Fibroblast of mammary gland (primary cell): ENCODE data around the gene FAIM2.
A peak's percentile ranks its signal among the peaks of the same experiment; 100 is the strongest.

Experiments
- DNase-seq: peaks from one replicate; pipeline ENCODE4 v3.0.0-alpha.2; 2010; ENCODE audit warnings: low read depth
- H3K4me3 ChIP-seq: 2 replicates; pipeline ENCODE4 v1.5.1; 2011; ENCODE audit warnings: low read depth, mild to moderate bottlenecking, low read length, moderate library complexity; ENCODE audit not compliant: control insufficient read depth
- CTCF ChIP-seq: conservative IDR thresholded peaks from 2 replicates; pipeline ENCODE4 v1.5.1; 2011; ENCODE audit warnings: low read depth, low read length, inconsistent platforms; ENCODE audit not compliant: control insufficient read depth, insufficient read depth

FAIM2 gene

GRCh38 chr12:49924628-49925246 is 21.0 kb upstream of the FAIM2 start:
- TF ChIP-seq CTCF, result no peak
- H3K4me3 ChIP-seq, result no peak overlapping the region
- DNase-seq, result peak; percentile 55

- no peak overlapping the region for H3K4me3 ChIP-seq
- no peak for TF ChIP-seq CTCF
- peak; percentile 17 for DNase-seq
These were observed 20.3 kb upstream of the FAIM2 start for GRCh38 chr12:49923880-49924556.

- no peak overlapping the region for H3K4me3 ChIP-seq
- TF ChIP-seq CTCF, result no peak
- DNase-seq, result no peak
These were observed 19.4 kb upstream of the FAIM2 start for GRCh38 chr12:49923035-49923644.

DNA sequence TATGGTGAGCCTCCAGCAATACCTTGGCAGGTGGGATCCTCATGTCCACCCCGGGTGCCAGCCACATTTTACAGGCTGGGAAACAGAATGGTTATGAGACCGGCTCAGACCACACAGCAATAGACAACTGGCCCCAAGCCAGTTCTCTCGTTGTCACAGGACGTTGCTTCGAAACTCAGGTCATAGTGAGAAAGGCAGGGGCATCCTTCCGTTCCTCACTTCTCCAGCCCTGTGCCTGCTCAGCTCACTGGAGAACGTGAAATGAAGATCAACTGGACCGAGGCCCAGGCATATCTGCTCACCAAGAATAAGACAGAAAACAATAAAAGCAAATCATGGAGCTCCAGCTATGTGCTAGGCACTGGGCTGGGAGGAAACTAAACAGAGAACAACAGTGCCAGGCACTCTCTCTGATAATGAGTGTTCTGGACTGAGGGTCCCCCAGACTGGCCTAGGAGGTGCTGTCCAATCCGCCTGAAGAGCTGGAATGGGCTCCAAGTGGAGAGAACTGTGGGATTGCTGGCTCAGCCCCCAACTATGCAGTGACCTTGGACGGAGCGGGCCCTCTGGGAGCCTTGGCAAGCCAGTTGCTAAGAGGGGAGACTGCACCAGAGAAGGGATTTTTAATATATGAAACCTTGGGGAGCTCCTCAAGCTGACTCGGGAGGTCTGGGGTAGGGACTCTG is 18.8 kb upstream of the FAIM2 start:
- TF ChIP-seq CTCF, result no peak
- H3K4me3 ChIP-seq, result no peak overlapping the region
- no peak for DNase-seq

DNA sequence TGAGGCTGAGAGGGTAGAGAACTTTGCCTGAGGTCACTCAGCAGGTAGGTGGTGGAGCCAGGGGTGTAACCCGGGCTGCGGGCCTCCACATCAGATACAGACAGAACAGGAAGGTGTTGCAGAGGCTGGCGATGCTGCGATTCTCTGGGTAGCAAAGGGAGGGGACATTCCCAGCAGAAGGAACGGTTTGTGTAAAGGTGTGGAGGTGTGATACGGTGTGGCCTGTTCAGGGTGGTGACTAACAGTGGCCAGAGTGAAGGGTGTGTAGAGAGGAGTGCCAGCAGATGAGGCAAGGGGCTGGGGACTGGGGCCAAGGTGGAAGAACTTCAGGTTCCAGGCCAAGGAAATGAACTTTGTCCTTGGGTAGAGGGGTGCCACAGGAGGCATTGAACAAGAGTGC is 18.2 kb upstream of the FAIM2 start:
- no peak for TF ChIP-seq CTCF
- H3K4me3 ChIP-seq, result no peak overlapping the region
- no peak for DNase-seq

DNA sequence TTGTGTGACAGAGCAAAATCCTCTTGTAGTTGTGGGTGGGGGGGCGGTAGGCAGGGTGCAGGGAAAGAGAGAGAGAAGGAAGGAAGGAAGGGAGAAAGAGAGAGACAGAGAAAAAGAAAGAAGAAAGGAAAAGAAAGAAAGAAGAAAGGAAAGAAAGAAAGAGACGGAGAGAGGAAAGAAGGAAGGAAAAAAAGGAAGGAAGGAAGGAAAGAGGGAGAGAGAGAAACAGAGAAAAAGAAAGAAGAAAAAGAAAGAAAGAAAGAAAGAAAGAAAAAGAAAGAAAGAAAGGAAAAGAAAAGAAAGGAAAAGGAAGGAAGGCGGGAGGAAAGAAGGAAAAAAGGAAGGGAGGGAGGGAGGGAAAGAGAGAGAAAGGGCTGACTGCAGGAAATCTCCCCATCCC is 17.6 kb upstream of the FAIM2 start:
- DNase-seq, result no peak
- no peak overlapping the region for H3K4me3 ChIP-seq
- TF ChIP-seq CTCF, result no peak
